ENCODE measurements around the gene IKZF2. TPM values are rescaled to one million over a fixed set of nuclear protein-coding genes. Genes with fewer than 3 reads are reported as not detected.

Gene IKZF2
- total and polyA plus RNA-seq, 10 of the 15 experiments (the other 5 are each of a cell fraction or from before 2014, with no cell fraction given) = 15.2 to 266 (median 87.2) TPM

DNA sequence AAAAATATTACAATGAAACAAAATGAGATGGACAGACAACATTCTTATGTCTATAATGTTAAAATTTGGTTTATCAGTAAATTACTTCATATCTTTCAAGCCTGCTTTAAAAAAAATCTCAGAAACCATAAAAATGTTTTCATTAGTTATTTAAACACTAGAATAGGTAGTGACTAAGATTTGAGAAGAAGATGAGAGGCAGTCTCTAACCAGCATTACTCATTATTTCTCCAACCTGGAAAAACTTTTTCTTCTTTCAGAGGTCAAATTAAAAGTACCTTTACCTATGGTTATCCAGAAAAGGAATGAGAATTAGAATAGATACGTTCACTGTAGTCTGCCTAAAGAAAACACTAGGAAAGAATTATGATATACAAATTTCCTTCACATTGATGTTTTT lies 50.3 kb downstream of the IKZF2 start (continued):
- no peak for TF ChIP-seq BCL11A (IDR thresholded peaks at IDR 0.05; ENCODE audit: low read depth, low read length)
- no peak for TF ChIP-seq NBN (IDR thresholded peaks at IDR 0.05)
- TF ChIP-seq, protein P1, sequence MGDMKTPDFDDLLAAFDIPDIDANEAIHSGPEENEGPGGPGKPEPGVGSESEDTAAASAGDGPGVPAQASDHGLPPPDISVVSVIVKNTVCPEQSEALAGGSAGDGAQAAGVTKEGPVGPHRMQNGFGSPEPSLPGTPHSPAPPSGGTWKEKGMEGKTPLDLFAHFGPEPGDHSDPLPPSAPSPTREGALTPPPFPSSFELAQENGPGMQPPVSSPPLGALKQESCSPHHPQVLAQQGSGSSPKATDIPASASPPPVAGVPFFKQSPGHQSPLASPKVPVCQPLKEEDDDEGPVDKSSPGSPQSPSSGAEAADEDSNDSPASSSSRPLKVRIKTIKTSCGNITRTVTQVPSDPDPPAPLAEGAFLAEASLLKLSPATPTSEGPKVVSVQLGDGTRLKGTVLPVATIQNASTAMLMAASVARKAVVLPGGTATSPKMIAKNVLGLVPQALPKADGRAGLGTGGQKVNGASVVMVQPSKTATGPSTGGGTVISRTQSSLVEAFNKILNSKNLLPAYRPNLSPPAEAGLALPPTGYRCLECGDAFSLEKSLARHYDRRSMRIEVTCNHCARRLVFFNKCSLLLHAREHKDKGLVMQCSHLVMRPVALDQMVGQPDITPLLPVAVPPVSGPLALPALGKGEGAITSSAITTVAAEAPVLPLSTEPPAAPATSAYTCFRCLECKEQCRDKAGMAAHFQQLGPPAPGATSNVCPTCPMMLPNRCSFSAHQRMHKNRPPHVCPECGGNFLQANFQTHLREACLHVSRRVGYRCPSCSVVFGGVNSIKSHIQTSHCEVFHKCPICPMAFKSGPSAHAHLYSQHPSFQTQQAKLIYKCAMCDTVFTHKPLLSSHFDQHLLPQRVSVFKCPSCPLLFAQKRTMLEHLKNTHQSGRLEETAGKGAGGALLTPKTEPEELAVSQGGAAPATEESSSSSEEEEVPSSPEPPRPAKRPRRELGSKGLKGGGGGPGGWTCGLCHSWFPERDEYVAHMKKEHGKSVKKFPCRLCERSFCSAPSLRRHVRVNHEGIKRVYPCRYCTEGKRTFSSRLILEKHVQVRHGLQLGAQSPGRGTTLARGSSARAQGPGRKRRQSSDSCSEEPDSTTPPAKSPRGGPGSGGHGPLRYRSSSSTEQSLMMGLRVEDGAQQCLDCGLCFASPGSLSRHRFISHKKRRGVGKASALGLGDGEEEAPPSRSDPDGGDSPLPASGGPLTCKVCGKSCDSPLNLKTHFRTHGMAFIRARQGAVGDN (IDR thresholded peaks at IDR 0.05) = no peak
- no peak for TF ChIP-seq GATAD2B (conservative IDR thresholded peaks at IDR 0.05; ENCODE audit: low read depth)
- TF ChIP-seq SUZ12 (IDR thresholded peaks at IDR 0.05; ENCODE audit: unreplicated experiment) = no peak
- TF ChIP-seq, protein P2, sequence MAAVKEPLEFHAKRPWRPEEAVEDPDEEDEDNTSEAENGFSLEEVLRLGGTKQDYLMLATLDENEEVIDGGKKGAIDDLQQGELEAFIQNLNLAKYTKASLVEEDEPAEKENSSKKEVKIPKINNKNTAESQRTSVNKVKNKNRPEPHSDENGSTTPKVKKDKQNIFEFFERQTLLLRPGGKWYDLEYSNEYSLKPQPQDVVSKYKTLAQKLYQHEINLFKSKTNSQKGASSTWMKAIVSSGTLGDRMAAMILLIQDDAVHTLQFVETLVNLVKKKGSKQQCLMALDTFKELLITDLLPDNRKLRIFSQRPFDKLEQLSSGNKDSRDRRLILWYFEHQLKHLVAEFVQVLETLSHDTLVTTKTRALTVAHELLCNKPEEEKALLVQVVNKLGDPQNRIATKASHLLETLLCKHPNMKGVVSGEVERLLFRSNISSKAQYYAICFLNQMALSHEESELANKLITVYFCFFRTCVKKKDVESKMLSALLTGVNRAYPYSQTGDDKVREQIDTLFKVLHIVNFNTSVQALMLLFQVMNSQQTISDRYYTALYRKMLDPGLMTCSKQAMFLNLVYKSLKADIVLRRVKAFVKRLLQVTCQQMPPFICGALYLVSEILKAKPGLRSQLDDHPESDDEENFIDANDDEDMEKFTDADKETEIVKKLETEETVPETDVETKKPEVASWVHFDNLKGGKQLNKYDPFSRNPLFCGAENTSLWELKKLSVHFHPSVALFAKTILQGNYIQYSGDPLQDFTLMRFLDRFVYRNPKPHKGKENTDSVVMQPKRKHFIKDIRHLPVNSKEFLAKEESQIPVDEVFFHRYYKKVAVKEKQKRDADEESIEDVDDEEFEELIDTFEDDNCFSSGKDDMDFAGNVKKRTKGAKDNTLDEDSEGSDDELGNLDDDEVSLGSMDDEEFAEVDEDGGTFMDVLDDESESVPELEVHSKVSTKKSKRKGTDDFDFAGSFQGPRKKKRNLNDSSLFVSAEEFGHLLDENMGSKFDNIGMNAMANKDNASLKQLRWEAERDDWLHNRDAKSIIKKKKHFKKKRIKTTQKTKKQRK (IDR thresholded peaks at IDR 0.05; ENCODE audit: low read depth, low read length) = no peak
- TF ChIP-seq, protein P3, sequence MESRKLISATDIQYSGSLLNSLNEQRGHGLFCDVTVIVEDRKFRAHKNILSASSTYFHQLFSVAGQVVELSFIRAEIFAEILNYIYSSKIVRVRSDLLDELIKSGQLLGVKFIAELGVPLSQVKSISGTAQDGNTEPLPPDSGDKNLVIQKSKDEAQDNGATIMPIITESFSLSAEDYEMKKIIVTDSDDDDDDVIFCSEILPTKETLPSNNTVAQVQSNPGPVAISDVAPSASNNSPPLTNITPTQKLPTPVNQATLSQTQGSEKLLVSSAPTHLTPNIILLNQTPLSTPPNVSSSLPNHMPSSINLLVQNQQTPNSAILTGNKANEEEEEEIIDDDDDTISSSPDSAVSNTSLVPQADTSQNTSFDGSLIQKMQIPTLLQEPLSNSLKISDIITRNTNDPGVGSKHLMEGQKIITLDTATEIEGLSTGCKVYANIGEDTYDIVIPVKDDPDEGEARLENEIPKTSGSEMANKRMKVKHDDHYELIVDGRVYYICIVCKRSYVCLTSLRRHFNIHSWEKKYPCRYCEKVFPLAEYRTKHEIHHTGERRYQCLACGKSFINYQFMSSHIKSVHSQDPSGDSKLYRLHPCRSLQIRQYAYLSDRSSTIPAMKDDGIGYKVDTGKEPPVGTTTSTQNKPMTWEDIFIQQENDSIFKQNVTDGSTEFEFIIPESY (IDR thresholded peaks at IDR 0.05) = no peak
- TF ChIP-seq, protein P4, sequence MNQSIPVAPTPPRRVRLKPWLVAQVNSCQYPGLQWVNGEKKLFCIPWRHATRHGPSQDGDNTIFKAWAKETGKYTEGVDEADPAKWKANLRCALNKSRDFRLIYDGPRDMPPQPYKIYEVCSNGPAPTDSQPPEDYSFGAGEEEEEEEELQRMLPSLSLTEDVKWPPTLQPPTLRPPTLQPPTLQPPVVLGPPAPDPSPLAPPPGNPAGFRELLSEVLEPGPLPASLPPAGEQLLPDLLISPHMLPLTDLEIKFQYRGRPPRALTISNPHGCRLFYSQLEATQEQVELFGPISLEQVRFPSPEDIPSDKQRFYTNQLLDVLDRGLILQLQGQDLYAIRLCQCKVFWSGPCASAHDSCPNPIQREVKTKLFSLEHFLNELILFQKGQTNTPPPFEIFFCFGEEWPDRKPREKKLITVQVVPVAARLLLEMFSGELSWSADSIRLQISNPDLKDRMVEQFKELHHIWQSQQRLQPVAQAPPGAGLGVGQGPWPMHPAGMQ (IDR thresholded peaks at IDR 0.05; ENCODE audit: borderline replicate concordance) = no peak
- TF ChIP-seq STAT3 (IDR thresholded peaks at IDR 0.05; ENCODE audit: low read depth, low read length) = no peak
- TF ChIP-seq, protein P5, sequence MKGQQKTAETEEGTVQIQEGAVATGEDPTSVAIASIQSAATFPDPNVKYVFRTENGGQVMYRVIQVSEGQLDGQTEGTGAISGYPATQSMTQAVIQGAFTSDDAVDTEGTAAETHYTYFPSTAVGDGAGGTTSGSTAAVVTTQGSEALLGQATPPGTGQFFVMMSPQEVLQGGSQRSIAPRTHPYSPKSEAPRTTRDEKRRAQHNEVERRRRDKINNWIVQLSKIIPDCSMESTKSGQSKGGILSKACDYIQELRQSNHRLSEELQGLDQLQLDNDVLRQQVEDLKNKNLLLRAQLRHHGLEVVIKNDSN (IDR thresholded peaks at IDR 0.05; ENCODE audit: borderline replicate concordance, extremely low read length, insufficient read depth, low read depth, low read length) = no peak

Measured in GM12878 (cell line).